NCI-H82 treated with DMSO at 0.1 percent for 48 hours (cell line): Measurements from ENCODE around the gene GABRP.
"Not testable (repeated sequence)": the region's sequence is repeated elsewhere in the genome, so short reads cannot be mapped to it uniquely, and the experiment has no call there.

Source experiments
- DNase-seq: peaks from one replicate; lab custom pipeline; 2025; ENCODE audit not compliant: unreplicated experiment; lab: John Stamatoyannopoulos, UW

The GABRP gene

DNA sequence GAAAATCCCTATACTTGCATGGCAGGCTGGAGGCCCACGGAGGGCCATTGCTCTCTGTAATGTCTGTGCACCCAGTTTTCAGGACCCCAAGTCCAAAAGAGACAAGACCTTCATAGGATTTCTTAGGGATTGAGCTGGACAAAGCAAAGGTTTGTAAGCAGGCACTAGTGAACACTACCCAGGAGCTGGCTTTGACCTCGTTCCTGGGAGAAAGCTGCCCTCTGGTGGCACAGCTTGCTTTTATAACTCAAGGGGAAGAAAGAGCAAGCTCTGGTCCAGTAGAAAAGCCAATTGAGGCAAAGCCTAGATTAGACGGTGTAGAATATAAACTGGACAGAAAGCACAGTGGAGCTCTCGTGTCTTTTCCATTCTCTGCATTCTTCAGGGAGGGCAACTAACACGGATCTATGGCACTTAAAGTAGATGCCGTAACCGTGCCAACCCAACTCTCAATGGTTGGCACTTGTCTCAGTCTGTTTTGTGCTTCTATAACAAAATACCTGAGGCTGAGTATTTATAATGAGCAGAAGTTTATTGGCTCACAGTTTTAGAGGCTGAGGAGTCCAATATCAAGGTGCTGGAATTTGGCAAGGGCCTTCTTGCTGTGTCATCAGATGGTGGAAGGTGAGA lies 7.9 kb downstream of the GABRP start:
- DNase-seq, result no peak

GRCh38 chr5:170792878-170793277 lies 9.4 kb downstream of the GABRP start:
- no peak for DNase-seq

DNA sequence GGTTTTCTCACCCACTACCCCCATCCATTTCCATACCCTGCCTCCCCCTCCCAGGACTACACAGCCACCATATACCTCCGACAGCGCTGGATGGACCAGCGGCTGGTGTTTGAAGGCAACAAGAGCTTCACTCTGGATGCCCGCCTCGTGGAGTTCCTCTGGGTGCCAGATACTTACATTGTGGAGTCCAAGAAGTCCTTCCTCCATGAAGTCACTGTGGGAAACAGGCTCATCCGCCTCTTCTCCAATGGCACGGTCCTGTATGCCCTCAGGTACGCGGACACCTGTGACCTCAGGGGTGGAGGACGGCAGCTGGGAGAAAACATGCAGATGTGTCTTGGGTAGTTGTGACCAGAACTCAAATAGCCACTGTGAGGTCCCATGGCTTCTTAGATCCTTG lies 11.6 kb downstream of the GABRP start:
- DNase-seq, result no peak

DNA sequence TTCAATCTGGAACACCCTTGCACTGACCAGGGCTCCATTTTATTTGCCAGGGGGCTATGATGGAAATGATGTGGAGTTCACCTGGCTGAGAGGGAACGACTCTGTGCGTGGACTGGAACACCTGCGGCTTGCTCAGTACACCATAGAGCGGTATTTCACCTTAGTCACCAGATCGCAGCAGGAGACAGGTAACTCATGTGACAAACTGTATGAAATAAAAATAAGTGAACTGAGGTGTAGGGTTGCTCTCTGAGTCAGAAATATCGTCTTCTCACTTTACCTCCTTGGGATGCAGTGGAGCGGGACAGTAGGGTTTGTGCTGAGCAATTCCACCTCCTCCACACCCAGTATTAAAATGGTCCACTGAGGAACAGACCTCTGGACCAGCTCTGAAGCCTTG lies 22.1 kb downstream of the GABRP start:
- DNase-seq, result no peak

DNA sequence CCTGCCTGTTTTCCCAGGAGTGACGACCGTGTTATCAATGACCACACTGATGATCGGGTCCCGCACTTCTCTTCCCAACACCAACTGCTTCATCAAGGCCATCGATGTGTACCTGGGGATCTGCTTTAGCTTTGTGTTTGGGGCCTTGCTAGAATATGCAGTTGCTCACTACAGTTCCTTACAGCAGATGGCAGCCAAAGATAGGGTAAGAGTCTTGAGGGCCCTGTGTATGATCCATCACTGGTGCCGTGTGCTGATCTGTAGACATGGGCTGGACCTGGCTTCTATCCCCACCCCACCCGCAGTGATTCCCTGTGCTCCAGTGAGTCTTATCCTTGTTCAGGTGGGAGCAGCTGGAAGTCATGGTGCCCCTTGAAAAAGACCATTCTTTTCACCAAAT lies 26.0 kb downstream of the GABRP start:
- DNase-seq, result no peak

GRCh38 chr5:170811719-170812118 lies 28.2 kb downstream of the GABRP start:
- DNase-seq, result no peak

DNA sequence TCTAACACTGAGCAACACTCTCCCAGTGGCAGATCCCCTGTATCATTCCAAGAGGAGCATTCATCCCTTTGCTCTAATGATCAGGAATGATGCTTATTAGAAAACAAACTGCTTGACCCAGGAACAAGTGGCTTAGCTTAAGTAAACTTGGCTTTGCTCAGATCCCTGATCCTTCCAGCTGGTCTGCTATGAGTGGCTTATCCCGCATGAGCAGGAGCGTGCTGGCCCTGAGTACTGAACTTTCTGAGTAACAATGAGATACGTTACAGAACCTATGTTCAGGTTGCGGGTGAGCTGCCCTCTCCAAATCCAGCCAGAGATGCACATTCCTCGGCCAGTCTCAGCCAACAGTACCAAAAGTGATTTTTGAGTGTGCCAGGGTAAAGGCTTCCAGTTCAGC lies 29.7 kb downstream of the GABRP start:
- DNase-seq, result no peak

- no peak for DNase-seq
Observed at GRCh38 chr5:170817195-170817594, 33.7 kb downstream of the GABRP start.

GRCh38 chr5:170818232-170818631 lies 34.7 kb downstream of the GABRP start:
- DNase-seq, result no peak

- DNase-seq, result no peak
Observed at GRCh38 chr5:170819824-170820223, 36.3 kb downstream of the GABRP start.

GRCh38 chr5:170821257-170821800 lies 37.8 kb downstream of the GABRP start:
- no peak for DNase-seq

DNA sequence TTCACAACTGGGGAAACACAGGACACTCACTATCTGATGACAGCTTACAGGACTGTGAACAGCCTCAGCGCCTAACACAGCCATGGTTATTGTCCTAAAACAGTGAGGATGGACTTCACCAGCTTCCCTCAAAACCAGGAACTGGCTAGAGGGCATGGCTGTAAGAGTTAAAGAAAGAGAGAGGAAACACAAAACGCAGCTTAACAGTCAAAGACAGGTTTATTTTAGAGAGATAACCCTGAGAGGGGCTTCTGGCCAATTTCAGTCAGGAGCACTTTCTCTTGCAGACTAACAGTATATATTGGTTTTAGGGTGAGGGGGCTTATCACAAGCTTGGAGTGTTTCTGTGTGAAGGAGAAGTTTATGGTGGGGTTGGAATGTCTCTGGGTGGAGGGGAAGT lies 42.6 kb downstream of the GABRP start:
- DNase-seq, result no peak

DNA sequence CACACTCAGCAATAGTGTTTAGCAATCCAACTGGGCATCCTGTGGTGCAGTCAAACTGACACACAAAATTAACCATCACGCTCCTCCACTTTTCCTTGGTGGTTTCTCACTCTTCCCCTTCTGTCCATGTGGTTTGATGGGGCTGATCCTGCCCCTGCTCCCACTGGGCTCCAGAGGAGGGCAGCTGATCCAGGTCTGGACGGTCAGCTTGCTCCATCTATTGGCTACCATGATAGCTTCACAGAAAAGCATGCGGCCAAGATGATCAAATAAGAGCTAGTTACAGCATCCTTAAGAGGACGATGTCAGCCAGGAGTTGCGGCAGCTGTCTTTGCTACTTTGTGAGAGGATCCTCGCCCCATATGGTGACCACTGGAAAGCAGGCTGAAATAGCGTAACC lies 48.7 kb downstream of the GABRP start:
- DNase-seq, result no peak

- not testable (repeated sequence) for DNase-seq
Observed at GRCh38 chr5:170833981-170834380, 50.5 kb downstream of the GABRP start.

- no peak for DNase-seq
Observed at GRCh38 chr5:170836226-170836625, 52.7 kb downstream of the GABRP start.

- no peak for DNase-seq
Observed at GRCh38 chr5:170843870-170844269, 60.3 kb downstream of the GABRP start.

DNA sequence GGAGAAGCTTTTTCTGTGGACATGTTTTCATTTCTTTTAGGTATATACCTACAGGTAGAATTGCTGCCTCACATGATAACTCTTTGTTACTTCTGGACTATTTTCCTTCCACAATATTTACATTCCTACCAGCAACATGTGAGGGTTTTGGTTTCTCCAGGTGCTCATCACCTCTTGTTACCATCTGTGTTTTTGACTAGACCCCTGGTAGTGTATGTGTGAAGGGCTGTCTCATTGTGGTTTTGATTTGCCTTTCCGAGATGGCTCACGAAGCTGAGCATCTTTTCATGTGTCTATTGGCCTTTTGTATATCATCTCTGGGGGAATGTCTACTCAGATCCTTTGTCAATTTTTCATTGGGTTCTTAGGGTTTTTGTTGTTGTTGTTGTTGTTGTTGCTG lies 61.1 kb downstream of the GABRP start:
- no peak for DNase-seq

GRCh38 chr5:170846416-170846815 lies 62.9 kb downstream of the GABRP start:
- DNase-seq, result no peak

DNA sequence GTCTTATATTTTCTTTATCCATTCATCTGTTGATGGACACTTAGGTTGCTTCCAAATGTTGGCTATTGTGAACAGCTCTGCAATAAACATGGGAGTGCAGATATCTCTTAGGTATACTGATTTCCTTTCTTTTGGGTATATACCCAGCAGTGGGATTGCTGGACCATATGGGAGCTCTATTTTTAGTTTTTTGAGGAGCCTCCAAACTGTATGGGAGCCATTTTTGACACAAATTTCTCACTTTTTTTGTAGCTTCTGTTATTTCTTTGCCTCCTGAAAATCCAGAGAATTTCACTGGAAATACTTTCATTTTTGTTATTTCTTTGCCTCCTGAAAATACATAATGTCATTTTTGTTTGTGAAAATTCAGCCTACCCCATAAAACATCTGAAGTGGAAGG lies 63.3 kb downstream of the GABRP start:
- no peak for DNase-seq

DNA sequence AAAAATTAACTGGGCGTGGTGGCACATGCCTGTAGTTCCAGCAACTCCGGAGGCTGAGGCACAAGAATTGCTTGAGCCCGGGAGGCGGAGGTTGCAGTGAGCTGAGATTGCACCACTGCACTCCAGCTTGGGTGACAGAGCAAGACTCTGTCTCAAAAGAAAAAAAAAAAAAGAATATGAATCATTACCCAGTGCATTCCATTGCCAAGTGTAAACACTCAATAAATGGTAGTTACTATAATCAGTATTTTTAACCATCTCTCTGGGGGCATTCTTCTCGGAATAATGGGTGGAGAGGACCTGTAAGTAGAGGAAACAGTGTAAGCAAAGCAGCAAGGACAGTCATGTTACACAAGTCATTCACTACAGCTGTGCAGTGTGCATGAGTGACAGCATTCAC lies 64.5 kb downstream of the GABRP start:
- DNase-seq, result no peak

GRCh38 chr5:170849374-170849773 lies 65.8 kb downstream of the GABRP start:
- DNase-seq, result no peak

- no peak for DNase-seq
Observed at GRCh38 chr5:170854566-170854965, 71.0 kb downstream of the GABRP start.

DNA sequence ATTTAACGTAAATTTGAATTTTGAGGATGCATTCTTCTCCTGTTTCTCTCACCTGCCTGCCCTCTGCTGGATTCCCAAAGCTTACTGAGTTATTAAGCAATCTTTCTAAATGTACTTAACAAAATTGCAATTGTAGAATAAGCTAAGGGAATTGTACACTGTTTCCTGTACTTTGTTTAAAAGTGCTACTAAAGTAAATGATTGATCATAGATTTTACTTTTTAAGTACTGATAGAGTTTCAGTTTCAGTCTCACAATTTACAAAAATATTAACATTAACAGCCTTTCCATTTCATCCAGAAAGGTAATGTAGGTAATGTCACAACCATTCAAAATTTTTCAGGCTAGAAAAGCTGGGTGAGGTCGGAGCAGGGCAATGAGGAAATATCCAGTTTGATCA lies 73.5 kb downstream of the GABRP start:
- DNase-seq, result no peak
